HG03460 (cell line): ENCODE results near the gene PRRT1.

Experiments used
- ATAC-seq: cut with Tn5 transposase; IDR thresholded peaks from one replicate; pipeline ENCODE4 v1.9.1; 2021; ENCODE audit not compliant: unreplicated experiment

PRRT1 gene

DNA sequence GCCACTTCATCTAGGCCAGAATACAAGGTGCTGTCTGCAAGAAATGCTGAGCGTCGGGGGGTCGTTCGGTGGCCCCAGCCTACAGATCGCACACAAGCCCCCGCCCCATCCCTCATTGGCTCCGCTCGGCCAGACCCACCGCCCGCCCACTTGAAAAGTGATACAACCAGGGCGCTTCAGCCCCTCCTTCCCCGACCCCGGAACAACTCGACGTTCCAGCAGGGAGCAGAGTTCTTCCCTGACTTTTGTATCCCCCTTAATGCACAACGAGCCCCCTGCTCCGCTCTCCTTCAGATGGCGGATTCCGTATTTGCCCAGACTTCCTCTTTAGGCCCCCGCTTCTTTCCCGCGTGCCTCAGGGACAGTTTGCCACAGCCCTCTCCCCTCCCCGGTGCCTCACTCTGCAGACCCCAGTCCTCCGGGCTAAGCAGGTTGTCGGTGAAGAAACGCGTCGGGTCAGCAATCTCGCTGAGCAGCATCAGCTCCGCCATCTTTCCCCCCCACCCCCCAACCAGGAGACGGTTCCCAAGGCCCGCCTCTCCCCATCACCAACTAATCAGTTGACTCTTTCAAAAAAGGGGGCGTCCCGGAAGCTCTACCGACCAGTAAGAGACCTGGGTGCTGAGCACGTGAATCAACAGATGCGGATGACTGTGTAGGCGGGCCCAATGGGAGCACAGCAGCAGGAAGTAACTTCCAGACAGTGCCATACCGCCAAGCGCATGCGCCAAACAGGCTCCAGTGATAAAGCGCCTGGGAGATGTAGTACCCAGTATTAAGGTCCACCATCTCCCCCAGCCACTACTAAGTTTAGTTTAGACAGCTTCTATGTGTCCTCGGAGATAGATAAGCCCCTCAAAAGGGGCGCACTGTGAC, 23.8 kb downstream of the PRRT1 start, which contains the start of gene ATF6B:
TSS of gene ATF6B (minus strand) at position 530 of the 876 bp plus-strand sequence. CDS start at position 491, 39 bp downstream.
- peak; percentile 76 for ATAC-seq

DNA sequence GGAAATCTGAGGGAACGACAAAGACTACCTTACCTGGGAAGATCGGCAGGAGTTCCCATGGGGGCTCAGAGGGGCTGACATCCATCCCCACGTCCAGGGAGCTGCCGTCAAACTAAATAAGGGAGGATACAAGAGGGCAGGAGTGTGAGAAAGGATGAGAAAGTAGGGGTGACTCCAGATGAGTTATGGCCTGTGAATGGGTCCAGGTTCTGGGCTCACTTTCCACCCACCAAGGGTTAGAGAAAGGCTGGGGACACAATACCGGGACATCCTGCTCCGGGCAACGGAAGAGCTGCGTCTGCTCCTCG, 24.4 kb downstream of the PRRT1 start:
- no peak for ATAC-seq

DNA sequence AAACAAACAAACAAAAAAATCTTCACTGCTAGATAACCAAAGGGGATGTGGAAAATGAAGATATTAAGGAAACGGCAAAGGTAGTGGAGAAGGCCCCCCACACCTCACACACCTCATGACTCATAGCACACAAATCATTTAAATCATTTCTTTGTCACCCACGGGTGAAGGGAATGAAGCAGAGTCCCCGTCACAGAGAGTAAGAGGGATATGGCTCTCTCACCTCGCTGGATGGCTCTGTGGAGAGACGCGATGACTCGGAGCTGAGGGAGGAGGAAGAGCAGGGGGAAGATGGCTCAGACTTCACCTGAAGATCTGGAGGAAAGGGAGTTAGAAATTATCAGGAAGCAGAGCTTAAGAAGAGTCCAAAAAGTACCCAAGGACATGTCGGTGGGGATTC, 24.9 kb downstream of the PRRT1 start:
- no peak for ATAC-seq

DNA sequence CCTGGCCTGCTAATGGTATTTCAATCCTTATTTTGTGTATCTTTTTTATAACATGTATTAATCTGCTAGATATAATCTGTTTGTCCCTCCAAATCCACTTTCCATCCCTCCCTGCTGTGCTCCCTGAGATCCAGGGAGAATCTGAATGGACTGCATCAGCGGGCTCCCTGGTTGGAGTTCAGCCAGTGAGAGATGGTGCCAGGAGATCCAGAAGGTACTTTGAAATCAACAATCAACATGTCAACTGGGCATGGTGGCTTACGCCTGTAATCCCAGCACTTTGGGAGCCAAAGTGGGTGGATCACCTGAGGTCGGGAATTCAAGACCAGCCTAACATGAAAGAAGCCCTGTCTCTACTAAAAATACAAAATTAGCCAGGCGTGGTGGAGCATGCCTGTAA, 28.1 kb downstream of the PRRT1 start:
- no peak for ATAC-seq

DNA sequence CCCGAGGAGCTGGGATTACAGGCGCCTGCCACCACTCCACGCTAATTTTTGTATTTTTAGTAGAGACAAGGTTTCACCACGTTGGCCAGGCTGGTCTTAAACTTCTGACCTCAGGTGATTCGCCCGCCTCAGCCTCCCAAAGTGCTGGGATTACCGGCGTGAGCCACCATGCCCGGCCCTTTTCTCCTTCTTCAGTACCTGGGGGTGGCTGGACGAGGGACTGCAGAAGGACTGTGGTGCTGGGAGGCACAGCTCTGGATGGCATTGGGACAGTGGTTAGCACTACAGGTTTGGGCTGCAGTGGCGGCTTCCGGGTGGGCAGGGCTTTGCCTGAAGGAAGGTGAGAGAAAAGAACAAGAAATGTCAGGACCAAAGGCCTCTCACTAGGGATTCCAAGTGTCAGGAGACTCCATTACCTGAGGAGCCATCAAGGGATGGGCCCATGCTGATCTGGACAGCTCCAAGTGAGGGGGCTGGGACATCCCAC, 31.1 kb downstream of the PRRT1 start:
- ATAC-seq: no peak

DNA sequence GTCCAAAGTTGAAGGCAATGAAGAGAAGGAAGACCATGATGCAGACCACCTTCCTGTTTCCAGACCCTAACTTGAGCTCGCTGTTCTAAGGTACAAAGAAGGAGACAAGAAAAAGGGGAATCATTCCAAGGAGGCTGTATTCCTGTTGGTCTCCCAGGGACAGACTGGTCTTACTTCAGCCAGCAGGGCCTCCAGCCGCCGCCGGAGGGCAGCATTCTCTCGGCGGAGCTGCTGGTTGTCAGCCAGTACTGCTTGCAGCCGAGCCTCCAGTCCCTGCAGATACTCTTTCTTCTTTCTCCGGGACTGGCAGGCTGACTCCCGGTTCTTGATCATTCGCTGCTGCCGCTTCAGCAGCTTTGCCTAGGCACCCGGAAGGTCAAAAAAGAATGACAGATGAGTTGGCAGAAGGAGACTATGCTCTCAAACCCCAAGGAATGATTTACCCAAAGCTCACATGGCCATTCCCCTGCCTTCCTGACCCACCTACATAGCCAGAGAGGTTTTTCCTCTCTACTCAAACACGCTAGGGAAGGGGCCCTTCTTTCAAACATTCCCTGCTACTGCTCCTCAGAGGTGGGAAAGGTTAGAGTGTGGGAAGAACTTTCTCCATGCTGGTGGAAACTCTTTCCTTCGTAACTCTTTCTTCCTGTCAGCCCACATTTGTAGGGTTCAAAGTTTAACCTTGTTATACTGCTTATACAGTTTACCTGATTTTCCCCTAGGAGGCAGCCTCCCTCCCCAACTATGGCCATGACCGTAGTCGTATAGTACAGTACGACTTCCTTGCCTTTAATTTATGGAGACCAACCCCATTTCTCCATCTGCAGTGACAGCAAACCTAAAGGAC, 32.7 kb downstream of the PRRT1 start:
- ATAC-seq: no peak

DNA sequence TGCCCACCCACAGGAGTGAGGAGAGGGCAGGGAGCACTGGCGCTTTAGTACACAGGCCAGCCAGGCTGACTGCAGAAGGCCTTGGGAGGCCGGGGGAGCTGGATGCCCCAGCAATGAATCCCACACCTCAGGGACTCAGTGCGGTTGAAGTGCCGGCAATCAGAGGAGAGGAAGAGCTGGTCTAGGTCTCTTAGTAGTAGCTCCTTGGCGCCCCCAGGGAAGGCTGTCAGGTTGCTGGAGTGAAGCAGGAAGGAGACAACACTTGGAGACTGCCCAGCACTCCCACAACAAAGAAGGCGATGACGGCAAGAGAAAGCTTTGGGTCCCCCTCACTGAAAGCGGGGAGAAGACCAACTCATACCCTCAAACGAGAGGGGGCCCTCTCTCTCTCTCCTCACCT, 34.3 kb downstream of the PRRT1 start:
- no peak for ATAC-seq

DNA sequence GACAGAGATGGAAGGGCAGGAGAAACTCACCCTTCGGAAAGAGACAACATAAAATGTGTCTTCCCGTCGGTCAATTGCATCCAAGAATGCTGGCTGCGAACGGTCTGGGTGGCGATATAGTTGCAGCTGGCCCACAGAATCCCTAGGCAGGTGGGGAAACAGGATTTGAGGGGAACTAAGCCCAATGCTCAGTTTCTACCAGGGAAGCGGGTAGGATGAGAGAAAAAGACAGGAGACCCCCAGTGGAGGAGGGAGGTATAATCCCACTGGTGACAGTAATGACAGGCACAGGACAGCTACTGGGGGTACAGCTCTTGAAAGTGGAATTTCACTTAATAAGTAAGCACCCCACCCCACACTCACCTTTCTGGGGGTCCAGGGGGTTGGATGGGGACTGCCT, 35.1 kb downstream of the PRRT1 start:
- no peak for ATAC-seq

DNA sequence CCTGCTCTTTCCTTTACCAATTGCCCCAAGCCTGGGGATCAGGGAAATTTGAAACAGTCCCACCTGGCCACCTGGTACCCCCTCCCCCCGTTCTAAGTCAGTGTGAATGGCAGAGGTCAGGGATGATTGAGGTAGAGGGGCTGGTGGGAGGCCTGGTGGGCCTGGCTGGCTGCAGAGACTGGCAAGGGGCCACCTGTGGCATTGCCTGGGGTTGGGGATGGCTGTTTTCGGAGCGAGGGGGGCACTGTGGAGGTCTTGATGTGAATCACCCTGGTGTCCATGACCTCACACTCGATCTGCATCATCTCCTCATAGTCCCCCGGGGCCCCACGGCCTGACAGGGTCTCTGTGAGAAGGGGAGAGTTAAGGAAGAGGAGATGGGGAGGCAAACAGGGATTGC, 36.1 kb downstream of the PRRT1 start:
- no peak for ATAC-seq

DNA sequence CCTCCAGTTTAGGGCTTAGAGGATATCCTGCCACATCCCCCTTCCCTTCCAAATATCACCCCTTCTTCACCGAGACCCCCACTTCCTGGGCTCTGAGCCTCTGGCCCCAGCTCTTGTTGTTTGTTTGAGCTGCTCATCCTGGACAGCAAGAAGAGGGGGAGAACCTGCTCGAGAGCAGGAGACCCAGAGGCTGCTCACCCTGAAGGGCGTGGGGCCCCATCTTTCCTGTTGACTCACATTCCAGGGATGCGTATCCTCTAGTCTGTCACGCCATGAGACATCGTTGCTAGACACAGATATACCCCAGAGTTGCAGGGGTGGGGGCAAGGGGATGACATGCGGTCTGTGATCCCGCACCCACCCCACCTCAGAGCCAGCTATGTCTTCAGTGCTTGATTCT, 36.9 kb downstream of the PRRT1 start:
- no peak for ATAC-seq

DNA sequence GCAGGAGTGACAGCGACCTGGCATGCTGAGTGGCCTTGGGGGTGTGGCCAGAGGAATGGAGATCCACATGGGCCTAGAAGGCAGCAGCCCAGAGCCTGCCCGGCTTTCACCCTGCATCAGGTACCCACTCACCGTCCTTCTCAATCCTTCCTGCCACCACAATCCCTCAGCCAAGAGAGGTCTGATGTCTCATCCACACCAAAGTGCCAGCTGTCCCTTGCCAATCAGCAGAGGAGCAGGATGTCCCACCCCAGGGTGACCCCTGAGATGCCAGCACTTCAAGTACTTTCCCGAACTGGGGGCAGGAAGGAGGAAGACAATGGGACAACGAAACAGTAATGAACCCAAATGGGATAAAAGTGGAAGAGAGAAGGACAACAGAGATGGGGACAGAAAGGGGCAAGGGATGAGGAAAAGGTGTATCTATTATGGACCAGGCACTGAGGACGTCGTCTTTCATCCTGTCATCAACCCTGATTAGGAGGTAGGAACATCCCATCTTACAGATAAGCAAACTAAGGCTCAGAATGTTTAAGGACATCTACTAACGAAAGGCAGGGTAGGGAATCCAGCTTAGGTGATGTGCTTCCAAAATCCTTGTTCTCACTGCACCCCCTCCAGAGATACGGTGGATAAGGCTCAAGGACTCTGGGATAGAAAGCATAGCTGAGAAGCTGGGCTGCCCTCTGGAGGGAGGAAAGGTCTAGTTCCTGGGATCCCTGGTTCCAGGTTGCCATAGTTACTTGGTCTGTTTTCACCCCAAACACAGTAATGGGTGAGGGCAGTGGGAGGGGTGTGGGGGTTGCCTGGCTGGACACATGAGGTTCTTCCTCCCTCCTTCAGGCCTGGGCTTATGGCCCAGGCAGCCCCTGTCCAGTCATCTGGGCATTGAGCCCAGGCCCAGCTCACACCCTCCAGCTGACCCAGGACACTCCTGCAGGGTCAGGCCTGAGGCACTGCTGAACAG, 38.1 kb downstream of the PRRT1 start:
- ATAC-seq: no peak

DNA sequence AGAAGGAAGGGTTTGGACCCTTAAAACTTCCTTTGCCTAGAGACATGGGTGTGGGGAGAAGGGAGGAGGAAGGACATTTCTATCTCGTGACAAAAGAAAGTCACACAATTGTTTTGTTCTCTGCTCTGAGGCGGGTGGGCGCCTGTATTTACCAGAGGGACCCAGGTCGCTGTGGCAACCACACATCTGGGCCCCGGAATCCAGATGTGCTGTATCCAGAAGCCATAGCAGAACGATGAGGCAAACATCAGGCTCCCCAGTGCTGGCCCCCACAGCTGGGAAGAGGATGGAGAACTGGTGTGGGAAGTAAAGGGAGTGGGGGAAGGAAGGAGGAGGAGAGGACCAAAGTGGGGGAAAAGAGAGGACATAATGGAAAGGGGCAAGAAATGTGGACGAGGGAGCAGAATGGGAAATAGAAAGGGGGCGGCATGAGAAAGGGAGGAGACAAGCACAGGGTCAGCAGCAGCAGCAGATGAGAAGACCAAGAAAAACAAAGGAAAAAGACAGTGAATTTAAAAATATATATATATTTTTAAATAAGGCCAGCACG, 39.2 kb downstream of the PRRT1 start:
- no peak for ATAC-seq

DNA sequence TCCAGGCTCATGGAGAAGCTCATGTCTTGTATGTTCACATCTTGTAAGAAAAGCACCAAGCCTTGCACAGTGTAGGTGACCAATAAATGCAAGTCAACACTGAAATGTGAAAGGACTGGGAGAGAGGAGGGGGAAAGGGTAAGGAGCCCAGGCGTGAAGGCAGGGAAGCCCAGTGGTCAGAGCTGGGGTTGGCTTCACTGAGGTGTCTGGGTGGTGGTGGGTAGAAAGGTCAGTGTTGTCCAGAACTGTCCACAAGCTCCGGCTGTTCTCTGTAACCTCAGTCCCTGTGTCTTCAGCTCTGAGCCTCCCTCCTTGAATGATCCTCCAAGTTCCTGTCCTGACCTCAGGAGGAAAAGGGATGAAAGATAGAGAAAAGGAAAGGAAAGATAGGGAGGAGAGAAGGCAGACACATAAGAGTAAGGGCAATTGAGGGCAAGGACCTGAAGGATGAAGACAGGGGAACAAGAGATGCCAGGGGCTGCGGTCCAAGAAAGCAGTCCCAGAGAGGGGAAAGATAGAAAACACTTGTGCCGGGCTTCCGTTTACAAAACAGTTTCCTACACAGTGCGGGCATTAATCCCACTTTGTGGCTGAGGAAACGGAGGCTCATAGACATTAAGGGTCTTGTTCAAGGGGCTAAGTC, 40.2 kb downstream of the PRRT1 start:
- no peak for ATAC-seq

DNA sequence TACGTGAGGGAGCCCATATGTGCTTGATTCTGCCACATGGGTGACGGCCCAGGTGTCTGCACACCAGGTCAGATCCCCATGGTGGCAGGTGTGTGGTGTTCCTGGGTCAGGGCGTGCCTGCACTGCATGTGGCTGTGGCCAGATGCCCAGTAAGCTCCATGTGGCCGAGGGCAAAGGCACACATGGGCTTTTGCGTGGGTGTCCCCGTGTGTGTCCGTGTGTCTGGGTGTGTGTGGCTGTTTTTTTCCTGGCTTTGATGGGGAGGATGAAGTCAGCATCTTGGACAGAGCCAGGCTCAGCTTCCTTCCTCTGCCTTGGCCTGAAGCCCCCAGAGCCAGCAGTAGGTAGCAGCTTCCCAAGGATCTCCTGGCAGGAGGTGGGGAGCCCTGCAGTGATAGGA, 41.1 kb downstream of the PRRT1 start:
- no peak for ATAC-seq

DNA sequence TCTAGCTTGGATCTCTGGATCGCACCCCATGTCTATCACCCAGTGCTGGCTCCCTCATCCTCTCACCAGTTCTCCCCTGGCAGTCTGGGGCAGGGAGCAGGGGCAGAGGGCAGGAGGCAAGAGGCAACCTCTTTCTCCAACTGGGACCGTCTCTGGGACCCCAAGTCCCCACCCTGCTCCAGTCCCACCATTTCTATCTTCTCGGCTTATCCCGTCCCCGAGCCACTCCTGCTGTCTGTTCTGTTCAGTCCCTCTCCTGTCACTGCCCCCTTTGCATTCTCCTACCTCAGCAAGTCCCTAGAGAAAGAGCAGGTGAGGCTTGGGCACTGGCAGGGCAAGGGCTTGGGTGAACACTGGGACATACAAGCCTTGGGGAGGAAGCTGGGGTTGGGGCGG, 42.0 kb downstream of the PRRT1 start:
- no peak for ATAC-seq

DNA sequence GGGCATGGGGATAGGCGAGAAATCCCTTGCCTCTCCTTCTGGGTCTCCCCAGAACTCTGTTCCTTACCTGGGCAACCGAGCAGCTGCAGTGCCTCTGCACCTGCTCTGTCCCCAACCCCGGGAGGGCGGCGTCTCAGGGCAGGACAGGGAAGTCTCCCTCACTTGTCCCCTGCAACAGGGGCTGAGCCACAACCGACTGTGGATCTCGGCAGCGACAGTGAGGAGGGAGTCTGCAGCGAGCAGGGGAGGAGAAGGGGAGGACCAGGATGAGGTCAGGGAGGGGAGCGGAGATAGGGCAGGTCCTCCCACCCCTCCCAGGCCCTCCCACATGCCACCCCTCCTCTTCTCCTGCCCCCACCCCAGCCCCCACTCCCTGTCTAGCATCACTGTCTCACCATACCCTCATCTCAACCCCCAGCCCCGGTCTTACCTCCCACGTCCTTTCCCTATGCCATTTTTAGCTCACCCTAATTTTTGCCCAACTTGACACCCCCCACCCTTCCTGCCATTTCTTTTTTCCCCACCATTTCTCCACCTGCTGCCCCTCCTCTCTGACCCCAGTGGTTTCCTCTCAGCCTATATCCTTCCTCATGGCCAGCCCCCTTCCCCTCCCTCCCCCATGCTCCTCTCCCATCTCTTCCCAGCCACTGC, 42.5 kb downstream of the PRRT1 start, which contains the start of gene TNXB:
TSS of gene TNXB (minus strand) at position 225 of the 651 bp plus-strand sequence. CDS start 11,140 bp downstream, outside the sequence.
- no peak for ATAC-seq

DNA sequence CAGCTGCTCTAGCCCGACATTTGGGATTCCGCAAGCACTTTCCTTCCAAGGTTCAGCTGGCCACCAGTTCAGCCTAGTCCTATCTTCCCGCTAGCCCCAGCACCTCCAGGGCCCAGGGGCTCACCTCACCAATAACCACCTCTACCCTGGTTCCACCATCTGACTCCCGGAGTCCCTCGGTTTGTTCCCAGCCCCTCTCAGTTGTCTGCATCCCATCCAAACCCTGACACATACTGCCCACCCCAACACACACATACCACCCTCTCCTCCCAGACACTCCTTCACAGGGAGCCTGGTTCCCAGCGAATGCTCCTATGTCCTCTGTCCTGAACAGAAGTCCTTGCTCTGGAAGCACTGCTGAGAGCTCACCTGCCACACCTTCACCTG, 43.0 kb downstream of the PRRT1 start:
- ATAC-seq: no peak

DNA sequence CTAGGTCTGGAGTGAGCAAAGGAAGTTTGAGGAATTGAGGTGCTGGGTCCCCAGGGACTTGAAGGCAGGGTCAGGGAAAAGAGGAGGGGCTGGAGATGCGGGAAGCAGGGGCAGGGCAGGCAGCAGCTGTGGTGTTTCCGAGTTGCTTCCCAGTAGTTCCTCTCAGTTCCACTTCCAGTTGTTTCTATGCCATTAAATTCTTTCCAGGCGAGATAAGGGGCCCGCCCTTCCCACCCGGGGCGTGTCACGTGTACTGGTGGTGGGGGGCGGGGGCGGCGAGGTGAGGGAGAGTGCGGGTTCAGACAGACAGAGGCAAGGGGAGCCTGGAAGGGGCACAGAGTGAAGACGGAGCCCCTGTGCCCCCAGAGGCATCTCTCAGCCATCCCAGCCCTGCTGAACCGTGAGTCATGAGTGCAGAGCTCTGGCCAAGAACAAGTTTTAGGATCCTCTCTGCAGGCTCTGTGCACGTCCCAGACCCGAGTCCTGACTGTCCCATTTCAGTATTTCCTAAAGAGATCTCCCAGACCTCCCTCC, 43.6 kb downstream of the PRRT1 start:
- no peak for ATAC-seq

DNA sequence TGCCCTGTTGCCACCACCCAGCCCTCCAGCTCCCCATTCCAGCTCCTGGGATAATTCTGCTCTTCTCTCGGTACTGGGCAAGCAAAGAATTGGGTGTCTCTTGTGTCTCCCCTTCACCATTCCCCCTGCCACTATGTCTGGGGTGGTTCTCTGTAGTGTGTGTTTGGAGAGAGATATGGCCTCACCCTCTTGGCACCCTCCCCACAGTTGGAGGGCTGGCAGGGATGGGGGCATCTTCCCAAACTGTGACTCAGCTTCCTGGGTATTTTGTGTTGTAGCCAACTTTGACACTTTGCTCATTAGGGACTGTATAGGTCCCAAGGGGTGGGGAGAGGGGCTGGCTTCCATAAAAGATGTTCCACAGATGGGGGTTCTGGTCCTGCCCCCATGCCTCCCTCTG, 44.3 kb downstream of the PRRT1 start:
- no peak for ATAC-seq
